NCI-H128 (cell line): ENCODE data around the gene TMEM154.

ENCODE experiments used
- DNase-seq: peaks from one replicate; lab custom pipeline; 2025; ENCODE audit not compliant: unreplicated experiment; lab: John Stamatoyannopoulos, UW

TMEM154 gene

GRCh38 chr4:152679414-152680281 is at the start of gene TMEM154:
Gene TMEM154, minus strand, starts transcription at chr4:152679997. Its CDS starts 64 bp downstream, at chr4:152679933.
- no peak for DNase-seq

GRCh38 chr4:152729466-152729865 is 49.7 kb upstream of the TMEM154 start:
- DNase-seq: no peak

- DNase-seq: no peak
Measured at GRCh38 chr4:152728343-152728742, 48.5 kb upstream of the TMEM154 start.

DNA sequence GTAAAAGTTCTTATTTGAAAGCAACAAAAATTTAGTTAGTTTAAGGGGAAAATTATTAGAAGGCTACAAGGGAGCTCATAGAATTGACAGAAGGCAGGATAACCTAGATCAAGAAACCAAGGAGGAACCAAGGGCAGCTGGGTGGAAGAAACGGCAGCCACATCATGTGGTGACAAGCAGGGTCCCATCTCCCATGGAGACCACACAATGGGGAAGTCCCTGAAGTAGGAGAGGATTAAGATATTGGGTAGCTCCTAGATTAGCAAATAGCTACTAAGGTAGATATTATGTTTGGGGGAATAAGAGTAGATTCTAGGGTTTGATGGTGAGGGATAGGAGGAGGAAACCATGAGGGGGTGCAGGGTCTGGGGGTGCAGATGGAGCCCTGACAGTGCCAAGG is 48.0 kb upstream of the TMEM154 start:
- no peak for DNase-seq

GRCh38 chr4:152724494-152724893 is 44.7 kb upstream of the TMEM154 start:
- DNase-seq: no peak

DNA sequence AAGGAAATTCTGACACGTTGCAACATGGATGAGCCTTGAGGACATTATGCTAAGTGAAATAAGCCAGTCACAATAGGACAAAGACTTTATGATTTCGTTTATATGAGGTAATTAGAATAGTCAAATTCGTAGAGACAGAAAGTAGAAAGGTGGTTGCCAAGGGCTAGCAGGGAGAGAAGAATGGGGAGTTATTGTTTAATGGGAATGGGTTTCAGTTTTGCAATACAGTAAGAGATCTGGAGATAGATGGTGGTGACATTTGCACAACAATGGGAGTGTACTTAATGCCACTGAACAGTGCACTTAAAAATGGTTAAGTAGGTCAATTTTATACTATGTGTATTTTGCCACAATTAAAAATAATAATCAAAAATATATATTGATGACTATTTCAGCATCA is 43.4 kb upstream of the TMEM154 start:
- DNase-seq: no peak

GRCh38 chr4:152719801-152720556 is 40.2 kb upstream of the TMEM154 start:
- no peak for DNase-seq

DNA sequence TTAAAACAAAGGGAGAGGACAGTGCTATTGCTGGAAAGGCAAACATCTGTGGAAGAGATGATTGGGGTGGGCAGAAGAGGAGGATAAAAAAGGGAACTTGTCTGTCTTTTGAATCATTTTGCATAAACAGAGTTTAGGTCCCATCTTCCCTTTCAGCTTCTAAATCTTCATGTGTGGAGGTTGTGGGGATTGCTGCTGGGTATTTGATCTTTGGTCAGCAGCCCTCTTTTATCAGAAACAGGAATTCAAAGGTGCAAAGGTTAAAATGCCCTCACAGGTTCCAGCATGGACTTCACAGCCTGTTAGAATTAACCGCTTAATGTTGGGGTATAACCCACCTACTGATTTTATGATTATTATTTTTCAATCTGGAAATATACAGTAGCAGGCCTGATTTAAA is 39.5 kb upstream of the TMEM154 start:
- no peak for DNase-seq

DNA sequence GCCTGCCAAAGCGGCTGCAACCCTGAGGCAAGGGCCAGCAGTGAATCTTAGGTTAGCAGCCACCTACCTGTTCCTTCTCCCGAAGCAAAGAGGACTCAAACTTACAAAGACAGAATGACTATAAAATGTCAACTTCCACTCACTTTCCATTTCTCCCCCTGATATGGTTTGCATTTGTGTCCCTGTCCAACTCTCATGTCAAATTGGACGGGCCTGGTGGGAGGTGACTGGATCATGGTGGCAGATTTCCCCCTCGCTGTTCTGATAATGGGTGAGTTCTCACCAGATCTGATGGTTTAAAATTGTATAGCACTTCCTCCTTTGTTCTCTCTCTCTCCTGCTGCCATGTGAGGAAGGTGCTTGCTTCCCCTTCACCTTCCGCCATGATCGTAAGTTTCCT is 35.3 kb upstream of the TMEM154 start:
- DNase-seq: no peak

DNA sequence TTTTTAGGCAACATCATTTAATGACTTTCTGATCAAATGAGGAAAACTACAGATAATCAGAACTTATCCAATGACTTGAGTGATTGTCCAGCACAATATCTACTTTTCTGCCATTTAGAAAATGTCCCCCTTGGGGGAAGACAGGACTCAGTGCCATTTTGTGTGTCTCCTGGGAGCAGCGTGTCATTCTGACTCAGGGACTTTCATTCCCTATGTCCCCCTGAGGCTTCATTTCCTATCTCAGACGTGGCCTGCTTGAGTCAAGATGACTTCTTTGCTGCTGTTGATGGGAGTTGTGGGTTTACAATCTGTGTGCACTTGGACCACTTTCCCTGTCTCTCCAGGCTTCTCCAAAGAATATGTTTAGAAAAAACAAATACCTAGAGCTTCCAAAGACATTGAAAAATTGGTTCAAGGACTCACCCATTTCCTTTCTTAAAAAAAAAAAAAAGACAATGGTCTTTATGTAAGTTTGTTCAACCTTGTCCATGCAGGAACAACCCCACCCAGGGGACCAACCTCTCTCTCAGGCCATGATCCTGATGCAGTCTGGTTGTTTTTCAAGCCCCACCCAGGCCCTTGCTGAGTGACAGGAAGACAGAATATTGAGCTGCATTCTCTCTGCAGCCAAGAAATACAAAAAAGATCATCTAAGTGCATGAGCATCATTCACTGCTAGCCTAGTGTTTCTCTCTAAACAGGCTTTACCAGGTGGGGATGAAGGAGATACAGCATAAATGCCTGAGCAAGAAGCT is 34.3 kb upstream of the TMEM154 start:
- DNase-seq: no peak

DNA sequence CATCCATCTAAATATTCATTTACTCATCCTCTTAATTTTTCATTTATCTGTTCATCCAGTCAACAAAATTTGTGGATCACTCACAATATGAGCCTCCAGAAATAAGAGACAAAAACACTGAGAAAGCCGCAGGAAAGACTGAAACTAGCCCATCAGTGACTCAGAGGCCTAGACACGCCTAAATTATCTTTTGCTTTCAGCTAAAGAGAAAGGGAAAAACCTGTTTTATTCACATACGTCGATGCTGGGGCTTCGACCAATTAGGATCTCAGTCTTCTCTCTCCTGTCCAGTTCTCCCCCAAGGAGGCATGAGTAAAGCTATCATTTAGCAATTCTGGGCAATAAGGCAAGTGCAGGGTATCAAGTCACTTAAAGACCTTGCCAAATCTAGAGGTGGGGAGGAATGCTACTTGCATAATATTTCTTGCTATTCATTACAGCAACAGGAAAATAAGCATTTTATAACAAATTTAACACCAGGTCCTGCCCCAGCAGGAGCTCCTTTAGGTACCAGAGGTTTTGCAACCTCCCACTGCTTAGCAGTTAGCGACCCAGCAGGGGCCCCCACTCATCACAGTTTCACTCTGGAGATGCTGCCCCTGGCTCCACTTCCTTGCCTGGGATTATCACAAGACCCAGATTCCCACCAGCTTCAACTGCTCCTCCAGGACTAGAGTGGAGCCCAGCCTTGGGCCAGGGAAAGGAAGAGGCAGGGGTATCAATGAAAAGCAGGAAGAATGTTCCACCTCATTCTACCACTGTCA is 30.1 kb upstream of the TMEM154 start:
- DNase-seq: no peak

GRCh38 chr4:152708796-152709195 is 29.0 kb upstream of the TMEM154 start:
- DNase-seq: no peak

DNA sequence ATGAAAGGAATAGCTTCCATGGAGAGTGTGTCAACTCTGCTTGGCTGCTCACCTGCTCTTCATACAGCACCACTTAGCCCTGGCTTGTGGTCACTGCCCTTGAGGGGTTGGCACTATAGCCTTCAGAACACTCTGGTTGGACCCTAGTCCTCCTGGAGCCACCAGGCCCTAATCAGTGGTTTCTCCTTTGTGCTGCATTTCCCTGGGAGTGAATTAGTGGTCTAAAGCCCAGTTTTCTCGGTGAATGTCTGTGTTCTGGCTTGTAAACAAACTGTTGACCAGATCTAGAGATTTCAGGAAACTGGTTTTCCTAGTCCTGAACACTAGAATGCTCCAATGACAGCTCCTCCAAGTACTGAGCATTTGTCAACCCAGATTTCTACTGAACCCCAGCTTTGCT is 28.6 kb upstream of the TMEM154 start:
- no peak for DNase-seq

- DNase-seq: no peak
Measured at GRCh38 chr4:152707632-152708031, 27.8 kb upstream of the TMEM154 start.

- DNase-seq: no peak
Measured at GRCh38 chr4:152705903-152706302, 26.1 kb upstream of the TMEM154 start.

GRCh38 chr4:152704788-152705187 is 25.0 kb upstream of the TMEM154 start:
- no peak for DNase-seq

DNA sequence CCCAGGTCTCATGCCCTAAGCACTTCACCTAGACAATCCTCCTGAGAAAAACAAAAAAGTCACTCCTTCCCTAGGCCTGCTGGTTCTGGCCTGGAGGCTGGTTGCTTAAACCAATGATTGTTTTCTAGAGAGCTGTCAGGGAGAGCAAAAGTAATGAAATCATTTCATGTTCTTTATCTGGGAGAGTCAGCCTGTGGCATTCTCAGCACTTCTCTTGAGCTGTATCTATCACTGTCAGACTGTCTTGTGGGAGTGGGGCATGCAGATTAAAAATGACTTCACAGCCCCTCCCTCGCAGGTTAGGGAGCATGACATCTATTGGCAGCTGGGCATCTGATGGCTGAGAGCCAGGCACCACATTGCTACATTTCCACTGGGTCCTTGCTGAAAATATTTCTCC is 20.4 kb upstream of the TMEM154 start:
- no peak for DNase-seq

DNA sequence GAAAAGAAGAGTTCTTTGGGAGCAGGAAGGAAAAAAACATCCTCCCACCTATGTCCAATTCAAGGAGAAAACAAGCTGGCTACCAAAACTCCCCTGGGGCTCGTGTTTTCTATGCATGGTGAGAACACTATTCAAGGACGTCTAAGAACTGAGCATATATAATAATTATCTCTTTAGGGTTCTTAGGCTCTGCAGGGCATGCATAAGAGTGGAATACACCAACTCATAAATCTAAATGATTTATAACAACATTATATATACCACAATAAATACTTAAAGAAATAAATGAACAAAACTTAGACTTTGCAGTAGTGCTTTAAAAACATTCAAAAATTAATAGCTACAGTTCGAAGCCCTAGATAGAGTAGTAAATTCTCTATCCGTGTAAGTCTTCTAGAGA is 19.5 kb upstream of the TMEM154 start:
- DNase-seq: no peak

GRCh38 chr4:152698089-152698499 is 18.3 kb upstream of the TMEM154 start:
- DNase-seq: no peak

GRCh38 chr4:152697284-152698088 is 17.7 kb upstream of the TMEM154 start:
- no peak for DNase-seq
